ENCODE data around the gene EPHA2. TPM values are rescaled to one million over a fixed set of nuclear protein-coding genes. Genes with fewer than 3 reads are reported as not detected.

EPHA2 gene
- total RNA-seq, 1 experiment from 2014 or later: 91.6 TPM

GRCh38 chr1:16127676-16128337 lies 28.1 kb downstream of the EPHA2 start:
- H3K36me3 ChIP-seq (ENCODE audit: insufficient read depth, low read length, poor library complexity, severe bottlenecking): peaks cover 65% of the 10 kb centered on the region
- POLR2A ChIA-PET (ENCODE audit: low non-redundant PET): no interaction called here
- H3K4me1 ChIP-seq (ENCODE audit: insufficient read depth, low read length, poor library complexity, severe bottlenecking): peaks cover 39% of the 10 kb centered on the region

GRCh38 chr1:16126743-16127515 lies 28.9 kb downstream of the EPHA2 start:
- H3K27me3 ChIP-seq (replicated peaks; ENCODE audit: insufficient read depth, low read depth, low read length, poor library complexity): no peaks in the 10 kb centered on the region
- H3K27ac ChIP-seq (ENCODE audit: low read depth, low read length, poor library complexity, severe bottlenecking): peak overlapping the region; percentile 49
- peaks cover 59% of the 10 kb centered on the region for H3K36me3 ChIP-seq (ENCODE audit: insufficient read depth, low read length, poor library complexity, severe bottlenecking)
- CTCF ChIA-PET: no interaction called here
- POLR2A ChIA-PET (ENCODE audit: low non-redundant PET): no interaction called here
- DNase-seq (ENCODE audit: low spot score): no peak
- H3K4me3 ChIP-seq (ENCODE audit: low read depth, low read length, poor library complexity, severe bottlenecking): no peak overlapping the region
- TF ChIP-seq CTCF (conservative IDR thresholded peaks at IDR 0.05; ENCODE audit: low read depth, low read length): no peak
- intact Hi-C loops (cut with micrococcal nuclease; ENCODE audit: unreplicated experiment): no loop called here
- no peaks in the 10 kb centered on the region for H3K9me3 ChIP-seq (ENCODE audit: low read depth, low read length, poor library complexity, severe bottlenecking)
- no TSS peak for BruUV-seq (replicated peaks)
- peaks cover 48% of the 10 kb centered on the region for H3K4me1 ChIP-seq (ENCODE audit: insufficient read depth, low read length, poor library complexity, severe bottlenecking)

More at GRCh38 chr1:16127676-16128337, 28.1 kb downstream of the EPHA2 start:
- CTCF ChIA-PET: no interaction called here
- DNase-seq (ENCODE audit: low spot score): no peak
- TF ChIP-seq CTCF (conservative IDR thresholded peaks at IDR 0.05; ENCODE audit: low read depth, low read length) (no peak), EZH2 (IDR thresholded peaks at IDR 0.05; ENCODE audit: borderline replicate concordance, low read depth, low read length, poor library complexity, severe bottlenecking) (no peak)
- Histone ChIP-seq H3K27ac (ENCODE audit: low read depth, low read length, poor library complexity, severe bottlenecking) (peak overlapping the region; percentile 11), H3K9me3 (ENCODE audit: low read depth, low read length, poor library complexity, severe bottlenecking) (no peaks in the 10 kb centered on the region), H3K4me3 (ENCODE audit: low read depth, low read length, poor library complexity, severe bottlenecking) (no peak overlapping the region), H3K27me3 (replicated peaks; ENCODE audit: insufficient read depth, low read depth, low read length, poor library complexity) (no peaks in the 10 kb centered on the region)
- BruUV-seq (replicated peaks): no TSS peak
- intact Hi-C loops (cut with micrococcal nuclease; ENCODE audit: unreplicated experiment): no loop called here

- no peak for TF ChIP-seq CTCF (conservative IDR thresholded peaks at IDR 0.05; ENCODE audit: low read depth, low read length)
- TF ChIP-seq EZH2 (IDR thresholded peaks at IDR 0.05; ENCODE audit: borderline replicate concordance, low read depth, low read length, poor library complexity, severe bottlenecking): no peak
- no peak for DNase-seq (ENCODE audit: low spot score)
- H3K36me3 ChIP-seq (ENCODE audit: insufficient read depth, low read length, poor library complexity, severe bottlenecking): peaks cover 53% of the 10 kb centered on the region
- no peak overlapping the region for H3K4me3 ChIP-seq (ENCODE audit: low read depth, low read length, poor library complexity, severe bottlenecking)
- intact Hi-C loops (cut with micrococcal nuclease; ENCODE audit: unreplicated experiment): no loop called here
- no peaks in the 10 kb centered on the region for H3K27me3 ChIP-seq (replicated peaks; ENCODE audit: insufficient read depth, low read depth, low read length, poor library complexity)
- ChIA-PET CTCF (no interaction called here), POLR2A (ENCODE audit: low non-redundant PET) (no interaction called here)
- BruUV-seq (replicated peaks): no TSS peak
- H3K4me1 ChIP-seq (ENCODE audit: insufficient read depth, low read length, poor library complexity, severe bottlenecking): peaks cover 52% of the 10 kb centered on the region
- no peaks in the 10 kb centered on the region for H3K9me3 ChIP-seq (ENCODE audit: low read depth, low read length, poor library complexity, severe bottlenecking)
- peak overlapping the region; percentile 49 for H3K27ac ChIP-seq (ENCODE audit: low read depth, low read length, poor library complexity, severe bottlenecking)
Measured at GRCh38 chr1:16126160-16126559, 29.7 kb downstream of the EPHA2 start.
